HG02763 (cell line): ENCODE data around the gene CREM.

Experiments used
- ATAC-seq: cut with Tn5 transposase; IDR thresholded peaks from one replicate; pipeline ENCODE4 v1.9.1; 2021; ENCODE audit warnings: mild to moderate bottlenecking, moderate library complexity; ENCODE audit not compliant: unreplicated experiment

Gene CREM

GRCh38 chr10:35262436-35262835 lies 135.8 kb downstream of the CREM start:
- ATAC-seq = no peak
